H9 (cell line): ENCODE results near the gene ACAD8. TPM values are rescaled to one million over a fixed set of nuclear protein-coding genes. Genes with fewer than 3 reads are reported as not detected.
A peak's percentile ranks its signal among the peaks of the same experiment; 100 is the strongest.

Experiments used
- DNase-seq: peaks from one replicate; pipeline ENCODE4 v3.0.0-alpha.2; 2017
- H2AFZ ChIP-seq: one replicate; pipeline ENCODE4 v1.6.1; 2013; ENCODE audit warnings: mild to moderate bottlenecking, low read length, control low read depth, moderate library complexity
- H2AK5ac ChIP-seq: 2 replicates; pipeline ENCODE4 v1.6.1; 2013; ENCODE audit warnings: low read length, control low read depth, mixed read lengths; ENCODE audit not compliant: insufficient read length
- H2BK120ac ChIP-seq: one replicate; pipeline ENCODE4 v1.6.1; 2013; ENCODE audit warnings: low read depth, mild to moderate bottlenecking, low read length, control low read depth, inconsistent platforms; ENCODE audit not compliant: poor library complexity, severe bottlenecking
- H2BK12ac ChIP-seq: 2 replicates; pipeline ENCODE4 v1.6.1; 2013; ENCODE audit warnings: low read length, control low read depth, mixed read lengths, low read depth; ENCODE audit not compliant: insufficient read length
- H2BK15ac ChIP-seq: 2 replicates; pipeline ENCODE4 v1.6.1; 2013; ENCODE audit warnings: low read depth, low read length, control low read depth
- H2BK20ac ChIP-seq: one replicate; pipeline ENCODE4 v1.6.1; 2013; ENCODE audit warnings: low read depth, mild to moderate bottlenecking, low read length, control low read depth, inconsistent platforms; ENCODE audit not compliant: poor library complexity, severe bottlenecking
- H2BK5ac ChIP-seq: 2 replicates; pipeline ENCODE4 v1.6.1; 2013; ENCODE audit warnings: low read length, control low read depth, mixed read lengths; ENCODE audit not compliant: insufficient read length
- H3K14ac ChIP-seq: 2 replicates; pipeline ENCODE4 v1.6.1; 2013; ENCODE audit warnings: low read length, control low read depth; ENCODE audit not compliant: insufficient read depth
- H3K18ac ChIP-seq: 2 replicates; pipeline ENCODE4 v1.6.1; 2013; ENCODE audit warnings: low read depth, mild to moderate bottlenecking, mixed read lengths, low read length, control low read depth; ENCODE audit not compliant: insufficient read length
- H3K23ac ChIP-seq: 2 replicates; pipeline ENCODE4 v1.6.1; 2013; ENCODE audit warnings: low read length, control low read depth, mixed read lengths, low read depth; ENCODE audit not compliant: insufficient read length
- H3K23me2 ChIP-seq: 2 replicates; pipeline ENCODE4 v1.6.1; 2013; ENCODE audit warnings: low read depth, mild to moderate bottlenecking, mixed read lengths, low read length, control low read depth; ENCODE audit not compliant: insufficient read length, poor library complexity, severe bottlenecking
- H3K27ac ChIP-seq: 2 replicates; pipeline ENCODE4 v1.5.1; 2013; ENCODE audit warnings: low read length, control low read depth, mixed read lengths, low read depth; ENCODE audit not compliant: insufficient read length
- H3K27me3 ChIP-seq: 2 replicates; pipeline ENCODE4 v1.6.1; 2013; ENCODE audit warnings: low read length, control low read depth, inconsistent platforms; ENCODE audit not compliant: insufficient read depth
- H3K4ac ChIP-seq: 2 replicates; pipeline ENCODE4 v1.6.1; 2013; ENCODE audit warnings: low read depth, mild to moderate bottlenecking, control low read depth, inconsistent platforms, low read length, moderate library complexity
- H3K4me1 ChIP-seq: 2 replicates; pipeline ENCODE4 v1.6.1; 2013; ENCODE audit warnings: low read length, control low read depth, inconsistent platforms; ENCODE audit not compliant: insufficient read depth
- H3K4me2 ChIP-seq: 2 replicates; pipeline ENCODE4 v1.6.1; 2013; ENCODE audit warnings: low read length, control low read depth, mixed read lengths; ENCODE audit not compliant: insufficient read length, insufficient read depth
- H3K56ac ChIP-seq: 2 replicates; pipeline ENCODE4 v1.6.1; 2013; ENCODE audit warnings: low read depth, mild to moderate bottlenecking, mixed read lengths, low read length, control low read depth; ENCODE audit not compliant: insufficient read length
- H3K79me1 ChIP-seq: 2 replicates; pipeline ENCODE4 v1.6.1; 2013; ENCODE audit warnings: low read depth, mild to moderate bottlenecking, moderate library complexity, low read length, control low read depth, inconsistent platforms; ENCODE audit not compliant: insufficient read depth, poor library complexity, severe bottlenecking
- H3K79me2 ChIP-seq: 2 replicates; pipeline ENCODE4 v1.6.1; 2013; ENCODE audit warnings: low read length, control low read depth, inconsistent platforms; ENCODE audit not compliant: insufficient read depth
- H3K9ac ChIP-seq: 2 replicates; pipeline ENCODE4 v1.6.1; 2013; ENCODE audit warnings: low read length, control low read depth, mixed read lengths; ENCODE audit not compliant: insufficient read length; ENCODE audit errors: extremely low read depth
- H3K9me3 ChIP-seq: one replicate; pipeline ENCODE4 v1.6.1; 2013; ENCODE audit warnings: low read depth, low read length, inconsistent platforms; ENCODE audit not compliant: control insufficient read depth
- H3T11ph ChIP-seq: one replicate; pipeline ENCODE4 v1.6.1; 2013; ENCODE audit warnings: mild to moderate bottlenecking, low read length, control low read depth, inconsistent platforms
- H4K20me1 ChIP-seq: one replicate; pipeline ENCODE4 v1.6.1; 2013; ENCODE audit not compliant: control insufficient read depth, insufficient read length, insufficient read depth
- H4K5ac ChIP-seq: 2 replicates; pipeline ENCODE4 v1.6.1; 2013; ENCODE audit warnings: low read depth, mild to moderate bottlenecking, mixed read lengths, low read length, control low read depth; ENCODE audit not compliant: insufficient read length
- H4K8ac ChIP-seq: replicated peaks from 2 replicates; pipeline ENCODE4 v1.6.1; 2013; ENCODE audit warnings: low read length, control low read depth, mixed read lengths, low read depth; ENCODE audit not compliant: insufficient read length
- H4K91ac ChIP-seq: 2 replicates; pipeline ENCODE4 v1.6.1; 2013; ENCODE audit warnings: low read depth, mild to moderate bottlenecking, moderate library complexity, mixed read lengths, low read length, control low read depth; ENCODE audit not compliant: insufficient read length
- H3K27ac Mint-ChIP-seq, 3 experiments: 2 replicates in 2 of 3; 3 replicates in 1 of 3; pipeline ENCODE4 v1.8.0; 2020 to 2021; ENCODE audit warnings: mixed read lengths in 3 of 3, mild to moderate bottlenecking in 1 of 3, moderate library complexity in 1 of 3
- H3K27me3 Mint-ChIP-seq: 2 replicates; pipeline ENCODE4 v1.8.0; 2021; ENCODE audit warnings: low read depth, mild to moderate bottlenecking, moderate library complexity, mixed read lengths
- H3K36me3 Mint-ChIP-seq, 3 experiments: 2 replicates in 2 of 3; 3 replicates in 1 of 3; pipeline ENCODE4 v1.8.0; 2020 to 2021; ENCODE audit warnings: low read depth in 3 of 3, mixed read lengths in 3 of 3; ENCODE audit not compliant: insufficient read depth in 1 of 3
- H3K4me1 Mint-ChIP-seq, 2 experiments: 2 replicates each; pipeline ENCODE4 v1.8.0; 2020; ENCODE audit warnings: mixed read lengths in 2 of 2
- H3K4me3 Mint-ChIP-seq, 2 experiments: 2 replicates in 1 of 2; 3 replicates in 1 of 2; pipeline ENCODE4 v1.8.0; 2020 to 2021; ENCODE audit warnings: mild to moderate bottlenecking in 2 of 2, mixed read lengths in 2 of 2, moderate library complexity in 1 of 2
- H3K9me3 Mint-ChIP-seq, 2 experiments: 2 replicates in 1 of 2; 3 replicates in 1 of 2; pipeline ENCODE4 v1.8.0; 2020; ENCODE audit warnings: mild to moderate bottlenecking in 2 of 2, mixed read lengths in 2 of 2, moderate library complexity in 1 of 2
- WGBS: extraction: QIAGEN DNeasy Blood & Tissue Kit; methylation state at CpG from one replicate; pipeline ENCODE4 v1.1.7; 2013; ENCODE audit warnings: missing lambda C conversion rate, low lambda C conversion rate, mixed read lengths; ENCODE audit not compliant: insufficient read length; ENCODE audit errors: extremely low coverage; 5-methylcytosine and 5-hydroxymethylcytosine counted together
- total RNA-seq: library from RNA; stranded (reverse); gene quantifications from 2 replicates; pipeline ENCODE4 v1.2.1, GENCODE V29; 2021
- TF ChIP-seq, protein P1 (sequence below): fragments of 200-600 bp; sonication (generic); conservative IDR thresholded peaks from 3 replicates; pipeline ENCODE4 v1.8.0; 2021; ENCODE audit warnings: antibody characterized with exemption, mild to moderate bottlenecking

The ACAD8 gene
- total RNA-seq, 1 experiment from 2014 or later = 46.8 TPM

DNA sequence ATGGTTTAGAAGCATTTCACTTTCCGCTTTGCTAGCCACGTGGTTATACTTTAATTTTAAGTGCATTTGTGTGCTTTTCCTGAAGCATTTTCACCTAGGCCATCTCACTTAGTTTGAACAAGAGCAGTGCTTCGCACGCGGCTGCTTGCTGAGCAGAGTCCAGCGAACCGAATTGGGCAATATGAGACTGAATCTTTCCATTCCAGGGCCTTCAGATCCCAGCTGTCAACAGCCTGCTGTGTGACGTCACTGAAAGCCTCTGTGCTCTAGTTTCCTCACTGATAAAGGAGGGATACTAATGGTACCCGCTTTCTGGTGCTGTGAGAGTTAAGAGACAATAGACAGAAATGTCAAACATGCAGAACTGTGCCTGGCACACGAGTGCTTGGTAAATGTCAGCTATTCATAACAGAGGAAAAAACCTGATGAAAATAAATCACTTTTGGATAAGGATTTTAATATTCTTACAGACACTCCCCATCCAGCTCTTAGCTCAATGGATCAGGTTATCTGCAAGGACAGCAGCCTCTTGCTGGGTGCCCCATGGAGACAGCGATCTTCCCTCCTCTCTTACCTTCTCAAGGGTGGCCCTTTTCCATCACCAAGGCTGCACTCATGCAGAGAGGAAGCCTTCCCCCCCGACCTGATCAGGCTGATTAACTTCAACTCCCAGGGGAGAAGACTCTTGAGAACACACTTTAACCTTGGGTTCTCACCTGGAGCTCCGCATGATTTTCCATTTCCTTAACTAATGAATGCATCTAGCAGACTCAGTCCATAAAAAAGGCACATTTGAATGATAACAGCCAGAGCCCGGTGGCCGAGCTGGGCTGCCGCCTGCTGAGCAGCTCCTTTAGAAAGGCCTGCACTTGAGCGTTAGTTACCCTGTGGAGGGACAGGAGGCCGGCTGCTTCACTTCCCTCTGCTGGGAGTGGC lies 19.3 kb downstream of the ACAD8 start:
- no peak overlapping the region for H3K9ac ChIP-seq
- no peak overlapping the region for H4K91ac ChIP-seq
- peak overlapping the region; percentile 86 for H3K4me2 ChIP-seq
- Mint-ChIP-seq H3K9me3 (no peaks in the 10 kb centered on the region; a peak in 2 of 5 replicates), H3K36me3 (peaks cover 0 to 2% (median 1%) of the 10 kb centered on the region in 3 experiments; a peak in 3 of 7 replicates), H3K27me3 (peaks cover 10% of the 10 kb centered on the region), H3K4me1 (peaks cover 54 to 68% of the 10 kb centered on the region in 2 experiments), H3K4me3 (peak overlapping the region; percentile 96 to 99), H3K27ac (peak overlapping the region; percentile 91 to 96 (median 93))
- peaks cover 12% of the 10 kb centered on the region; the same call in 1 of the 2 replicates for H3K79me2 ChIP-seq
- peak overlapping the region; percentile 49 for H3K27ac ChIP-seq
- H4K5ac ChIP-seq = no peak overlapping the region
- no peak overlapping the region for H2BK12ac ChIP-seq
- H2AK5ac ChIP-seq = no peak overlapping the region
- no peak overlapping the region for H3K56ac ChIP-seq
- no peak overlapping the region for H3K18ac ChIP-seq
- peaks cover 13% of the 10 kb centered on the region for H3K4me1 ChIP-seq
- H2BK120ac ChIP-seq = no peak overlapping the region
- H3K27me3 ChIP-seq = no peaks in the 10 kb centered on the region
- TF ChIP-seq, protein P1, sequence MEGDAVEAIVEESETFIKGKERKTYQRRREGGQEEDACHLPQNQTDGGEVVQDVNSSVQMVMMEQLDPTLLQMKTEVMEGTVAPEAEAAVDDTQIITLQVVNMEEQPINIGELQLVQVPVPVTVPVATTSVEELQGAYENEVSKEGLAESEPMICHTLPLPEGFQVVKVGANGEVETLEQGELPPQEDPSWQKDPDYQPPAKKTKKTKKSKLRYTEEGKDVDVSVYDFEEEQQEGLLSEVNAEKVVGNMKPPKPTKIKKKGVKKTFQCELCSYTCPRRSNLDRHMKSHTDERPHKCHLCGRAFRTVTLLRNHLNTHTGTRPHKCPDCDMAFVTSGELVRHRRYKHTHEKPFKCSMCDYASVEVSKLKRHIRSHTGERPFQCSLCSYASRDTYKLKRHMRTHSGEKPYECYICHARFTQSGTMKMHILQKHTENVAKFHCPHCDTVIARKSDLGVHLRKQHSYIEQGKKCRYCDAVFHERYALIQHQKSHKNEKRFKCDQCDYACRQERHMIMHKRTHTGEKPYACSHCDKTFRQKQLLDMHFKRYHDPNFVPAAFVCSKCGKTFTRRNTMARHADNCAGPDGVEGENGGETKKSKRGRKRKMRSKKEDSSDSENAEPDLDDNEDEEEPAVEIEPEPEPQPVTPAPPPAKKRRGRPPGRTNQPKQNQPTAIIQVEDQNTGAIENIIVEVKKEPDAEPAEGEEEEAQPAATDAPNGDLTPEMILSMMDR = no peak
- H2BK15ac ChIP-seq = no peak overlapping the region
- no peaks in the 10 kb centered on the region for H4K20me1 ChIP-seq
- H3K23ac ChIP-seq = no peak overlapping the region
- no peaks in the 10 kb centered on the region for H3K9me3 ChIP-seq
- no peak overlapping the region for H3K14ac ChIP-seq
- H3K79me1 ChIP-seq = no peaks in the 10 kb centered on the region
- H3T11ph ChIP-seq = no peak overlapping the region
- DNase-seq = peak; percentile 87
- H3K4ac ChIP-seq = no peak overlapping the region
- no peak overlapping the region for H2AFZ ChIP-seq
- WGBS = no CpG with 5 or more reads among the region's 18 CpGs
- no peak overlapping the region for H2BK5ac ChIP-seq
- H3K23me2 ChIP-seq = peaks cover 19% of the 10 kb centered on the region
- no peak overlapping the region for H2BK20ac ChIP-seq
- no peak overlapping the region for H4K8ac ChIP-seq
